Prostate gland (tissue), 2 donors: Measurements from ENCODE around the gene PIK3R2. TPM values are rescaled to one million over a fixed set of nuclear protein-coding genes. Genes with fewer than 3 reads are reported as not detected.
A peak's percentile ranks its signal among the peaks of the same experiment; 100 is the strongest.

Experiments used
- DNase-seq: peaks from one replicate; pipeline ENCODE4 v3.0.0-alpha.2; 2019; ENCODE audit warnings: low spot score
- H3K27ac ChIP-seq, 2 donors: fragments of 200-600 bp; sonication (generic); 2 replicates each; pipeline ENCODE4 v1.5.1; 2017 to 2019
- H3K27me3 ChIP-seq: fragments of 200-600 bp; sonication (generic); replicated peaks from 2 replicates; pipeline ENCODE4 v1.5.1; 2019; ENCODE audit not compliant: insufficient read depth
- H3K36me3 ChIP-seq, 2 donors: fragments of 200-600 bp; sonication (generic); 1 replicate in 1 of 2; 2 replicates in 1 of 2; pipeline versions ENCODE4 v1.5.1 to v1.8.1; 2017 to 2019
- H3K4me1 ChIP-seq: fragments of 200-600 bp; sonication (generic); replicated peaks from 2 replicates; pipeline ENCODE4 v1.5.1; 2019
- H3K4me3 ChIP-seq, 2 donors: fragments of 200-600 bp; sonication (generic); 2 replicates each; pipeline ENCODE4 v1.5.1; 2017 to 2019
- H3K9me3 ChIP-seq: fragments of 200-600 bp; sonication (generic); 2 replicates; pipeline ENCODE4 v1.5.1; 2017
- CTCF ChIP-seq, 4 experiments: fragments of 200-600 bp in 2 of 4; fragments of 450-650 bp in 2 of 4; sonication (generic) in 2 of 4; IDR thresholded peaks; 1 replicate in 3 of 4; 2 replicates in 1 of 4; pipeline ENCODE4 v1.5.1; 2016 to 2019; ENCODE audit warnings: antibody characterized with exemption in 4 of 4, mild to moderate bottlenecking in 2 of 4, moderate library complexity in 2 of 4
- POLR2A ChIP-seq: fragments of 450-650 bp; IDR thresholded peaks from one replicate; pipeline ENCODE4 v1.6.1; 2016; ENCODE audit warnings: antibody characterized with exemption, mild to moderate bottlenecking
- POLR2AphosphoS5 ChIP-seq: sonication (generic); formaldehyde crosslinking; IDR thresholded peaks from one replicate; pipeline ENCODE4 v1.6.1; 2017; ENCODE audit warnings: antibody characterized with exemption
- WGBS: methylation state at CpG from one replicate; pipeline ENCODE4 v1.1.5; 2018; 5-methylcytosine and 5-hydroxymethylcytosine counted together
- intact Hi-C: fragments of 100-400 bp; cut with DNase I; formaldehyde crosslinking; loops from one replicate; pipeline ENCODE4 v1.14.2; 2022
- total RNA-seq, 2 donors: library from RNA; depleted of rRNA; stranded (reverse); fragments of >200 nt; gene quantifications; one replicate each; pipeline ENCODE4 v1.1.0, GENCODE V29; 2016

PIK3R2 gene
- total RNA-seq, 2 donors from 2014 or later = 41.3 to 71.6 TPM

GRCh38 chr19:18119013-18119716 is 33.8 kb upstream of the PIK3R2 start:
- Histone ChIP-seq H3K36me3 (no peaks in the 10 kb centered on the region), H3K9me3 (no peaks in the 10 kb centered on the region), H3K27ac (peak overlapping the region in 1 of 2 donors; percentile 80), H3K4me1 (peaks cover 6% of the 10 kb centered on the region), H3K4me3 (no peak overlapping the region), H3K27me3 (no peaks in the 10 kb centered on the region)
- TF ChIP-seq CTCF (IDR thresholded peaks at IDR 0.05) (no peak), POLR2A (no peak), POLR2AphosphoS5 (no peak)
- intact Hi-C loops = loop anchor here (5.0 kb wide), 1 partner anchor 33 kb away; the partner anchor contains the start of gene PIK3R2
- WGBS = 37% methylated on average over 13 of the region's 13 CpGs
- DNase-seq = no peak

- H3K36me3 ChIP-seq = no peaks in the 10 kb centered on the region
- peaks cover 6% of the 10 kb centered on the region for H3K4me1 ChIP-seq
- no peaks in the 10 kb centered on the region for H3K9me3 ChIP-seq
- H3K4me3 ChIP-seq = no peak overlapping the region
- H3K27ac ChIP-seq = no peak overlapping the region
- no peaks in the 10 kb centered on the region for H3K27me3 ChIP-seq
- intact Hi-C loops = loop anchor here (5.0 kb wide), 1 partner anchor 33 kb away; the partner anchor contains the start of gene PIK3R2
- TF ChIP-seq POLR2A (no peak), POLR2AphosphoS5 (no peak), CTCF (IDR thresholded peaks at IDR 0.05) (no peak)
- DNase-seq = no peak
- WGBS = 79% methylated on average over 14 of the region's 14 CpGs
These were observed 33.3 kb upstream of the PIK3R2 start for GRCh38 chr19:18119717-18120105.

- no peaks in the 10 kb centered on the region for H3K36me3 ChIP-seq
- H3K9me3 ChIP-seq = no peaks in the 10 kb centered on the region
These were observed 32.8 kb upstream of the PIK3R2 start for GRCh38 chr19:18120127-18120526.

GRCh38 chr19:18121166-18121565 is 31.8 kb upstream of the PIK3R2 start:
- H3K9me3 ChIP-seq = no peaks in the 10 kb centered on the region
- H3K27ac ChIP-seq = no peak overlapping the region
- no peak for TF ChIP-seq CTCF (IDR thresholded peaks at IDR 0.05)
- H3K4me1 ChIP-seq = peaks cover 6% of the 10 kb centered on the region
- no peak overlapping the region for H3K4me3 ChIP-seq
- H3K27me3 ChIP-seq = no peaks in the 10 kb centered on the region
- H3K36me3 ChIP-seq = no peaks in the 10 kb centered on the region
- intact Hi-C loops = no loop called here
- no peak for DNase-seq
- WGBS = 97% methylated on average over 5 of the region's 5 CpGs

More at GRCh38 chr19:18120127-18120526, 32.8 kb upstream of the PIK3R2 start:
- no peak for DNase-seq
- Histone ChIP-seq H3K4me3 (no peak overlapping the region), H3K4me1 (peaks cover 6% of the 10 kb centered on the region), H3K27ac (no peak overlapping the region), H3K27me3 (no peaks in the 10 kb centered on the region)
- WGBS = 68% methylated on average over 1 of the region's 1 CpG
- intact Hi-C loops = no loop called here
- TF ChIP-seq POLR2A (no peak), CTCF (IDR thresholded peaks at IDR 0.05) (no peak), POLR2AphosphoS5 (no peak)

- Histone ChIP-seq H3K27ac (no peak overlapping the region), H3K4me3 (no peak overlapping the region), H3K4me1 (peaks cover 1% of the 10 kb centered on the region), H3K36me3 (no peaks in the 10 kb centered on the region), H3K9me3 (no peaks in the 10 kb centered on the region), H3K27me3 (no peaks in the 10 kb centered on the region)
- DNase-seq = no peak
- intact Hi-C loops = no loop called here
- WGBS = 91% methylated on average over 7 of the region's 7 CpGs
- no peak for TF ChIP-seq POLR2AphosphoS5
- no peak for TF ChIP-seq POLR2A
- TF ChIP-seq CTCF (IDR thresholded peaks at IDR 0.05) = no peak
These were observed 30.5 kb upstream of the PIK3R2 start for GRCh38 chr19:18122424-18122823.
